HG03064 (cell line): ENCODE data around the gene ANKRD44.
"Not testable (repeated sequence)": the region's sequence is repeated elsewhere in the genome, so short reads cannot be mapped to it uniquely, and the experiment has no call there.

Experiments used
- ATAC-seq: cut with Tn5 transposase; IDR thresholded peaks from one replicate; pipeline ENCODE4 v1.9.1; 2021; ENCODE audit warnings: low read depth; ENCODE audit not compliant: unreplicated experiment

Gene ANKRD44

DNA sequence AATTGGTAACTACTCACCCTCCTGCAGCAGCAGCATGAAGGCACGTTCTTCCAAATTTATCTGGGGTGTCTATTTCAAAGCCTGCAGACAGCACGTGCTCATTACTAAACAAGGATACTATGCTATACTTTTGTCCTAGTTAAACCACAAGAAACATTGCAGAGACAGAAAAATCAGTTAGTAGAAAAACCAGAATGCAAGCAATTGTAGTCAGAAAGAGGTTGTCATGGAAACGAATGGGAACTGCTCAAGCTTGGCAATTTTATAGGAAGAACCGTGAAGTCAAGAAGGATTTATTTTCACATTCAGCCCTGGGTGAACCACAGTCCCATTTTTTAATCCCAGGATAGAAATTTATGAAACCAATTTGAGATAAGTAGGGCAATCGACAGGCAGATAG, 221.9 kb downstream of the ANKRD44 start:
- ATAC-seq: no peak

DNA sequence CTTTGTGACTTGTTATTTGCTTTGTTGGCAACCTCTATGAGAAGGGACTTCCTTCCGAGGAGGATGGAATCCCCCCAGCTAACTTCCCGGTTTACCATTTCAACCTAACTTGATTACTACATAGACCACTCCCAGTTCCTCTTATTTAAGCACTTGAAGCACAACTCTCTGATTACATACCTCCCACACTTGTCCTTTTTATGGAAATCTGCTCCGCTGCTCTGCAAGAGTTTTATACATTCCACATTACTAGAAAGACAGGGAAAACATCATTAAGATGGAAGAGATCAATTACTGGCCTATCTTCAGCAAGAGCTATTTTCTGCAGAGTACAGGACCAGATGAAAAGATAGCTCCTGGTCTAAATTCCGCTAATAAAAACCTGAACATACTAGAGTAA, 224.1 kb downstream of the ANKRD44 start:
- no peak for ATAC-seq

DNA sequence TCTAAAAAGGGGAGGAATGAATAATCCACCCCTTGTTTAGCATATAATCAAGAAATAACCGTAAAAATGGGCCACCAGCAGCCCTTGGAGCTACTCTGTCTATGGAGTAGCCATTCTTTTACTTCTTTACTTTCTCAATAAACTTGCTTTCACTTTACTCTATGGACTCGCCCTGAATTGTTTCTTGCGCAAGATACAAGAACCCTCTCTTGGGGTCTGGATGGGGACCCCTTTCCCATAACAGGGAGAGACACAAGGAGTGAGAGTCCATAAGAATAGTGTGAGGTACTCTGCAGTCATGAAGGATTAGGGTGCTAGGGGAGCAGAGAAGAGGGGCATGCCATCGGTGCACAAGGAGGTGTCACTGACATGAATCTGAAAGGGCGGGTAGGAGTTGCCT, 224.9 kb downstream of the ANKRD44 start:
- no peak for ATAC-seq

DNA sequence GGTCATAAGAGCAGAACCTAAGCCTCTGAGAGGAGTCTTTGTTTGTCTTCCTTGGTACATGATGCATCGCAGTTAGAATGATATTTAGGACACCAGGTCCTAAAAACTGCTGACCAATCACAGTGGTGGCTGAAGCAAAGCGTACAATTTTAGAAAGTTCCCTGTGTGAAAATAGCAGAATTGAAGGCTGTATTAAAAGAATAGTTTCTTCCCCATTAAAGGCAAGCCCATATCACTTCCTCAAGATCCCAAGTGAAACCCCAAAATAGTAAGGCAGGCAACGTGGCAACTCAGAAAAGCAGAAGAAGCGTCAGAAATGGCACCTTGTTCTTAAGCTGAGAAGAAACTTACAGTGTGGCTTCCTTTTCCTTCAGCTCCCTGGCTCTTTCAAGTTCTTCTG, 229.3 kb downstream of the ANKRD44 start:
- ATAC-seq: no peak

DNA sequence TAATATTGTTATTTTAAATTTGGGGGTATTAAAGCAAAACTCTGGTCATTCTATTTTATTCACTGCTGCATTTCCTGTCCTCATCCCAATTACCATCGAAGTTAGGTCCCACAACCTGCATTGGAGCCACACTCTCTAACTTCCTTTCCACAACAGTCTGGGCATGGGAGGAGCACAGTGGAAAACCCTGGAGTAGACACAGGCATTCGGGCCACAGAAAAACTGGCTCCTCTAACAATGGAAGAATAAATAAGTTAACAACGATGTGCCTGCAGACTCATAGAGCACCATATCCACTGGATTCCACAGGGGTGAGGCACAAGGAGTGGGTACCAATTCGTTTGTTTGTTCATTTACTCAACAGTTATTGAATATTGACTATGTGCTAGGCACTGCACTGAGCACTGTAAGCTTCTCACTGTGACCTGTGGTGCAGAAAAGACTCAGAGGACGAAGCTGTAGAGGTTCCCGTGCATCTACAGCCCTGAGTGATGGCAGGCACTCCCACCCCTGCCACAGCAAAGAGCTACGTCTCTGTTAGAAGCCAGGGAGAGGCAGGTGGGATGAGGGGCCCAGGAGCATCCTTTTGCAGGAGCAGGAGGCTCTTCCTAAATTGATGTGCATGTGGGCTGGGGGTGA, 229.9 kb downstream of the ANKRD44 start:
- no peak for ATAC-seq

DNA sequence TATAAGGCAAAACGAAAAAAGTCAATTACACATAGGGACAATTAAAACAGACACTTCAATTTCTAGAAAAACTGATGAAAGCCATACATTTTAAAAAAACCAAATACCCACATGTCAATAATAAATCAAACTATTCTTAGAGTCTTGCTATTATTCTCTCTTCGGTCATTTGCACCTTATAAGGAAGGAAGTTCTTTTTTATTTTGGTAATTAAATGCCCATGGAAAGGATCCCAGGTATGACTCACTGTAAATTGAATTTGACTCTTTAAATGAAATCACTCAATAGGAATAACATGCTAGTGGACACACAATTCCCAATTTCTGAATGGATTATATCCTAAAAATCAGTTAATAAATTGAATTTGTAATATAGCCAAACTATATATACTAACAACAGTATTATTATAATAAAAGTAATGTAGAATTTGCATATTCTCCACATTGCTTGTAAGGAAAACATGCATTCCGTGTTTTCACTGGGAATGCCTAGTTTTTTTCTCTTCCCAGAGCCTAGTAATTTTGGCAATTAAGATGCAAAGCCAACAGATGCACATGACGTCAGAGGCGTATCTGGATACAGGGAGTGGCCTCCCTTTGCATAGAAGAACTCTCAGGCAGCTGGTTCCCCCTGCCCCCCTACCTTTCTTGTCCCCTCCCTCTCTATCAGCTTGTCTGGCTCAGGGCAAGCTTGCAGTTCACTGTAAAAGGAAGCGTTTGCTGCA, 230.6 kb downstream of the ANKRD44 start:
- no peak for ATAC-seq

DNA sequence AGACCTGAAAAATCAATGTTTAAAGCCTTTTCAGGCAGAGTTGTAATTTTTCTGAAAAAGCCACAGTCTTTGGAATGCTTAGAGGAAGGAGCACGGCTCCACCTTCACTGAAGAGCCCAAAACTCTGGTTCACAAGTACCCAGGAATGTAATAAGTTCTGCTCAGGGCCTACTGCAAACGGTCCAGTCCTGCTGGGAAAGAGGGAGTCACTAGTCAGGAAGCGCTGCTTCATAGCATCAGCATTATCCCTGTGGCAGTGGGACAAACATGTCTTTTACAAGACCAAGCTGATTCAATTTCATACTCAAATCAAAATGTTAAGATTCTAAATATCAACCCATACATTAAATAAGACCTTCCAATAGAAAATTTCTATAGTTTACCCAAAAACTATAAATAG, 231.2 kb downstream of the ANKRD44 start:
- ATAC-seq: no peak

DNA sequence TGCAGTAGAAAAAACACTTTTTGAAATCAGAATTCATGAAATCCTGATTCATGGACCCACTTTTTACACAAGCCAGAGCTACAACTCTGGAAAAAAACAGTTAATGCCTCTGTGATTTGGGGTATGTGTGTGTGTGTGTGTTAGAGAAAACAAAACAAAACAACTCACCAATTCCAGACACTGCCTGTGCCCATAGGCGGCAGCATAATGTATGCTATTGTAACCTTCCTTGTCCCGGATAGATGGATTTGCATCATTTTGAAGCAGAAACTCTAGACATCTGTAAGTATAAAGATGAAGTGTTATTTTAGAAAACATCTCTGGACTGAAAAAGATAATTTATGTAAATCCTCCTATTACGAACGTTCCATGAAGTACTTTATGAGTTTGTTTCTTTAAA, 232.0 kb downstream of the ANKRD44 start:
- no peak for ATAC-seq

DNA sequence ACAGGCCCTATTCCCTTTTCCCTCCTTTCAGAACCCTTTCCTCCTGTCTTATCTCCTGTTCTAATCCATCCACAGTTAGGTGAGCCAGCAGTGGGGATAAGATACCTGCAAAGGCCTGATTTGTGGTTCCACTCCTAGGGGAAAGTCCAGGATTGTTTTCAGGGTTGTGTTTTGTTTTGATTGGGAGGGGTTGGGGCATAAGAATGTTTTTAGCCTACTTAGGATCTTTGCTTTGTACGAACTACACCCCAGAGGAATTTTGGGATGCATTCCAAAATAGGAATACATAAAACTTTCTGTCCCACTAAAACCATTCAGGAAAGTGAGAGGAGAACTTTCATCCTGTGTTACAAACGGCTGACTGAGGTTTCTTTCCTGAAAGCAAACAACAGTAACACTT, 233.2 kb downstream of the ANKRD44 start:
- no peak for ATAC-seq

DNA sequence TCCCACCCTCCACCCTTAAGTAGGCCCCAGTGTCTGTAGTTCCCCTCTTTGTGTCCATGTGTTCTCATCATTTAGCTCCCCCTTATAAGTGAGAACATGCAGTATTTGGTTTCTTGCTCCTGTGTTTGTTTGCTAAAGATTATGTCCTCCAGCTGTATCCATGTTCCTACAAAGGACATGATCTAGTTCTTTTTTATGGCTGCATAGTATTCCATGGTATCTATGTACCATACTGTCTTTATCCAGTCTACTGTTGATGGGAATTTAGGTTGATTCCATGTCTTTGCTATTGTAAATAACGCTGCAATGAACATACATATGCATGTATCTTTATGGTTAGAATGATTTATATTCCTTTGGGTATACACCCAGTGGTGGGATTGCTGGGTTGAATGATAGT, 233.9 kb downstream of the ANKRD44 start:
- no peak for ATAC-seq

DNA sequence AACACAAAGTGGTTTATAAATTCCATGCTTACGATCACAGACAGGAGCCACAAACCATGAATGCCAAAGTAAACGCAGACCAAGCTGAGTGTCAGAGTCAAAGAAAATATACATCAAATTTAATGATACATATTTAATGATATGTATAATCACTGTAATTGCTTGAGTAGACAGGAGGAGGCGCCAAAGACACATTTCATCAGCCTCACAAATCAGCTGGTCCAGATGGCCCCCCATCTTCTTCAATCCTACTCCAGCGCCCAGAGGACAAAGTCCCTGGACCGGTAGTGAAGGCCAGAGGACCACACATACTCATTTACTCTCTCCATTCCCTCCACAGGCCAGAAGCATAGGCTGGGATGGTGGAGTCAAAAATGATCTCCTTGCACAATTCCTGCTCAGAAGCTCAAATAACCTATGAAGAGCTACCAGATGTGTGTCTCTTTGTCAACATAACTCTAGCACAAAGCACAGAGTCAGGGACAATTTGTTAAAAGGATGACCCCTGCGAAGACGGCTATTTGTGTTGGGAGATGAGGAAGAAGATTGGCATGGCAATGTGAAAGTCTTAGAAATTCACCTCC, 234.7 kb downstream of the ANKRD44 start:
- no peak for ATAC-seq

DNA sequence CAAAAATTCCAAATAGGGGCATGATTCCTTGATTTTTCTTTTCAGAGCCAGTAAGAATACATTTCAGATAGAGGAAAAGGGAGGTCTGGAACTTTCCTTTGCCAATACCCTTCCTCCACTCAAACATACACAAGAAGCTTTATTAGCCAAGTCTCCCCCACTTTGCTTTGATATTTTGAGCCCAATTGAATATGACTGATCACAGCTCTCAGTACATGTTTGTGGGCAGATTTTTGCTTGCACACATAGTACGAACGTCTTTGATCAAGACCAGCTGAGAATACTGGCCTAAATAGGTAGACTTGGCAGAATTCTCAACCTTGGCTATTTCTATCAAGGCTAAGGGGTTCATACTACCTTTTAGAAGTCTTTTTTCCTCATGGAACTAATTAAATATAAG, 235.3 kb downstream of the ANKRD44 start:
- no peak for ATAC-seq

DNA sequence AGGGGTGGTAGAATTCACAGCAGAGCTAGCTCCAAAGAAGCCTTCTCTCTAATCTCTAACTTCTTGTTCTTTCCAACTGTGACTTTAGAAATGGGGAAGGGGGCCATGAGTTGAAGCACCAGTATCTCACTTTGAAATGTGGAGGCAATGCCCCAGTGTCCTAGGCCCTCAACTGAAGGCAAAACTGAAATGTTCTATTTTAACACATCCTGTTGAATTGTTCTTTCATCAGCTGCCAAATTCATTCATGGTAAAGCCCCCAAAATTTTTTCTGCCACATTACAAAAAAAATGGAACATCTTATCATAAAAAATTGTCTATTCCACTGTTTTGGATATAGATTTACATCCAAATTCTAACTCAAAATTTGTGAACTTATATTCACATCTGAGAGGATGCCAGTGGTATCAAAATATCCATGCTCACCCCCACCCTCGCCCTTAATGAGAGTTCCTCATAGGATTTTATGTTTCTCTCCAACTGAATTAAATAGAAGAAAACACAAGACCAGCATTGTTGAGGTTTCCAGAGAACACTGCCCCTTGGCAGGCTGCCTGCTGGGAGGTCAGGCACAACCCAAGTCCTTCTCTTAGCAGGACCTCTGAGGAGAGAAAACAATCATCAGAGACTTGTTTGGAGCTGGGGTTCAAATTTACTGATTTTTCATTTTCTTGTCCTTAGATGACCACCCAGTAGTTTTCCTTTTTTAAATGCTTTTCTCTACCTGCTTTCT, 236.7 kb downstream of the ANKRD44 start:
- ATAC-seq: no peak

DNA sequence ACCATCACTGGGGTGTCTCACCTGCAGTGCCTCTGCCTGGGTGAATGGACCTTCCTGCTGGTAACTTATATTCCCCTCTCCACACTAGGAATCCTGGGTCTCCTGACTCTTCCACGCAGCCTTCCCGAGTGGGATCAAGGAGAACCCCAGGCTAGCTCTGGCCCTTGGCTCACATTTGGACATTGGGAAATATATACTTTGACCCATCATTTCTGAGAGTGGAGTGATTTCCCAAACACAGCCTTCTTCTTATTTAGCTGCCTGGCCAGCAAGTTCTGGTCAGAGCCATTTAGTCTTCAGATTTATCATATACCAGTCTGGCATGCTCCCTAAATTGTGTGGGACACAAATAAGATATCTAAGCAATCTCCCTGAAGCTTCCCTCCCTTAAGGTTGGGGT, 237.3 kb downstream of the ANKRD44 start:
- no peak for ATAC-seq

DNA sequence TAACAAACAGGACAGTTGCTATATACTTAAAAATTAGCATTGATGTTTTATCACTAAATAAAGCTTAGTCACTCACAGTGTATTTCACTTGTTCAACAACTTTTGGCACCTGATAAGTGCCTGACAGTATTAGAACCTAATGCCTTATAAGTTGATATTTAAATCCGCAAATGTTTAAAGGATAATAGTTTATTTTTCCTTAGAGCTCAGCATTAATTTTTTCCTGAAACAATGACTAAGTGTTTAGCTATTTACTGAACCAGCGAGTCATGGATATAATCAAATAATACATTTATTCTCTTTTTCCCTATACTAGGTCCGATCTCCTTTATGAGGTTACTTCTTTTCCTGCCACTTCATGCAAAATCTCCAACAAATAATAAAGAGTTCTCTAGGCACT, 238.0 kb downstream of the ANKRD44 start:
- no peak for ATAC-seq

DNA sequence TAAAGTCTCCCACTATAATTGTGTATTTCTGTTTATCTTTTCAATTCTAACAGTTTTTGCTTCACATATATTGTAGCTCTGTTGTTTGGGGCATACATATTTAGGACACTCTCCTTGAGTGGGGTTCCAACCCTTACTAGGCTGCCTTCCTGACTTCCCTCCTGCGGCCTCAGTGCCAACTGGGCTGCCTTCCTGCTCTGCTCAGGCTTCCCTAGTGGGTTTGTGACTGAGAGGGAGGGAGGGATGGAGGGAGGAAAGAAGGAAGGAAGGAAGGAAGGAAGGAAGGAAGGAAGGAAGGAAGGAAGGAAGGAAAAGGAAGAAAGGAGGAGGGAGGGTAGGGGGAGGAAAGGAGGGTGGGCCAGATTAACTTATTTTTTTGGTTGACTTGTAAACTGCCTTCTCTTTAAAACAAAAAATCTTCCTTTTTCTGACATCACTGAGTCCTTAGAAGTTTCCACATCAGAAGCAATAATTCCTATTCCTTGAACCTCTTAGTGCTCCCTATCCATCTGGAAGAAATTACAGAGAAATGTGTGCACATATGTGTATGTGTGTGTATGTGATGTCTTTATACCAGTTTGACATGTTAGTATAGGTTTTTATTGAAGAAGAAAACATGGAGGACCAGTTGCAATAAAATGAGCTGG, 238.7 kb downstream of the ANKRD44 start:
- ATAC-seq: no peak

DNA sequence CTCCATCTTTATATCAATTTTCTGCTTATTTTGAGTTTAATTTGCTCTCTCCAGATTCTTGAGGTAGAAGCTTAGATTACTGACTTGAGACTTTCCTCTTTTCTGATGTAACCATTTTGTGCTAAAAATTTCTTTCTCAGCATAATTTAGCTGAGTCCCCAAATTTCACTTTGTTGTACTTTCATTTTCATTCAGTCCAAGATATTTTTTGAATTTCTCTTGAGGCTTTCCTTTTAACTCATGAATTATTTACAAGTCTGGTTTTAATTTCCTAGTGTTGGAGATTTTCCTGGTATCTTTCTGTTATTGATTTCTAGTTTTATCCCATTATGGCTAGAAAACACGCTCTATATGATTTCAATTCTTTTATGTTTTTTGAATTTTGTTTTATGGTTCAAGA, 239.4 kb downstream of the ANKRD44 start:
- no peak for ATAC-seq

DNA sequence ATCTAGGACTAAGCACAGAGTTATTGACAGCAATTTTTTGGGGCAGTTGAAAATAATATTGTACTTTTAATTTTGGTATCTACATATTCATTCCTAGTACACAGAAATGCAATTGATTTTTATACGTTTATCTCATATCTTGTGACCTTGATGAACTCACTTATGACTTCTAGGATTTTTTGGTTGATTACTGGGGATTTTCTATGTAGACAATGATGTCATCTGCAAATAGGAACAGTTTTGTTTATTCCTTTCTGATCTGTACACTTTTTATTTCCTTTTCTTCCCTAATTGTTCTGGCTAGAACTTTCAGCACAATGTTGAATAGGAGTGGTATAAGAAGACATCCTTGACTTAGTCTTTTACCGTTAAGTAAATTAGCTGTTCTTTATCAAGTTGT, 240.6 kb downstream of the ANKRD44 start:
- no peak for ATAC-seq

DNA sequence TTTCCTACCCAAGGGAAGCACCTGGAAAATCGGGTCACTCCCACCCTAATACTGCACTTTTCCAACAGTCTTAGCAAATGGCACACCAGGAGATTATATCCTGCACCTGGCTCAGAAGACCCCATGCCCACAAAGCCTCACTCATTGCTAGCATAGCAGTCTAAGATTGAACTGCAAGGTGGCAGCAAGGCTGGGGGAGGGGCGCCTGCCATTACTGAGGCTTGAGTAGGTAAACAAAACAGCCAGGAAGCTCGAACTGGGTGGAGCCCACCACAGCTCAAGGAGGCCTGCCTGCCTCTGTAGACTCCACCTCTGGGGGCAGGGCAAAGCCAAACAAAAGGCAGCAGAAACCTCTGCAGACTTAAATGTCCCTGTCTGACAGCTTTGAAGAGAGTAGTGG, 248.0 kb downstream of the ANKRD44 start:
- ATAC-seq: not testable (repeated sequence)

DNA sequence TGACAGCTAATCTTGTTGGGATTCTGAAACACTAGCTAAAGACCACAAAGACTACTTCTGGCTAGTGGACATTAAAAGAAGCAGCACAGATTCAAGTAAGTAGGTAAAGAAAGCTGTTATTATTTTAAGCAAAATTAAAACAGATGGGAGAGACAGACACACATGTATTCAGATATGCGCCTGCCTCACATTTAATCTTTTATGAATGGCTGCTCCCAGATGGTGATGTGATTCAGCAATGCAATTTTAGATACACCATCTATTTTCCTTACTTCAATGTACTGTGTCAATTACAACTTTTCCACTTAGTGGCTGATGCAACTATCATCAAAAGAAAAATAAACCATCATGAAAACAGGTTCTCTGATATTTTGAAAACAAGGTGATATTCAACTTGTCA, 251.1 kb downstream of the ANKRD44 start:
- no peak for ATAC-seq

DNA sequence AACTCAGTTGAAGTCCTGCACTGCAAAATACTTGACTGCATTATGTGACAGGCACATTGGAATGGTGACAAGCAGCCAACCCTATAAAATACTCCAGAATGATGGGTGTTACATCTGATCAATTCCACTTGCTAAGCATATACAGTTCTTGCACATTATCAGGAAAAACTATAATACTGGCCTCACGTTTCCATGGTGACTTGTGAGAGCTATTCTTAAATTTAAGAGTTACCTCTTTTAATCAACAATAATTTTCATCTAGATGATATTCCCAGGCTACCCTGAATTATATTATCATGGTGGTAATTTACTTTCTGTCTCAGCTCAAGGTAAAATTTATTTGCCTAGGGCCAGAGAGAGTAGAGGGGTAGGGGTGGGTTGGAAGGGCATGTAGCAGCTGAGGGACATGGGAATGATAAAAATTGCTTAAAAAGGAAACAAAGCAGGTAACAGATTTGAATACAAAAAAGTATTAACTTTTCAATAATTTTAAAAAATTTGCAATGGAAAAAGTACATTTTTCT, 251.7 kb downstream of the ANKRD44 start:
- no peak for ATAC-seq
